CD14-positive monocyte (primary cell): ENCODE measurements around the gene YKT6. TPM values are rescaled to one million over a fixed set of nuclear protein-coding genes. Genes with fewer than 3 reads are reported as not detected.

Source experiments
- DNase-seq, 3 donors: peaks; one replicate each; pipeline ENCODE4 v3.0.0-alpha.2; 2011 to 2022
- H2AFZ ChIP-seq: 2 replicates; pipeline ENCODE4 v1.6.0; 2012; ENCODE audit warnings: mild to moderate bottlenecking, low read depth, low read length, inconsistent platforms; ENCODE audit not compliant: insufficient read depth, poor library complexity, severe bottlenecking
- H3K27ac ChIP-seq, 2 donors: 1 replicate in 1 of 2; 2 replicates in 1 of 2; pipeline ENCODE4 v1.5.1; 2012 to 2013; ENCODE audit warnings: low read length in 2 of 2, control low read depth in 1 of 2, inconsistent platforms in 1 of 2, low read depth in 1 of 2, mild to moderate bottlenecking in 1 of 2
- H3K27me3 ChIP-seq, 2 donors: one replicate each; pipeline versions ENCODE4 v1.6.0 to v1.6.1; 2011 to 2013; ENCODE audit warnings: low read length in 2 of 2; ENCODE audit not compliant: control insufficient read depth in 2 of 2, insufficient read depth in 2 of 2
- H3K36me3 ChIP-seq, 2 donors: replicated peaks in 1 of 2; 1 replicate in 1 of 2; 2 replicates in 1 of 2; pipeline versions ENCODE4 v1.5.1 to v1.6.1; 2012 to 2013; ENCODE audit warnings: low read length in 2 of 2, control low read depth in 1 of 2, inconsistent platforms in 1 of 2, mild to moderate bottlenecking in 1 of 2; ENCODE audit not compliant: insufficient read depth in 2 of 2, control insufficient read depth in 1 of 2
- H3K4me1 ChIP-seq, 2 donors: 1 replicate in 1 of 2; 2 replicates in 1 of 2; pipeline versions ENCODE4 v1.5.1 to v1.6.1; 2012 to 2013; ENCODE audit warnings: low read length in 2 of 2, control low read depth in 1 of 2, inconsistent platforms in 1 of 2, mild to moderate bottlenecking in 1 of 2, moderate library complexity in 1 of 2; ENCODE audit not compliant: insufficient read depth in 2 of 2, control insufficient read depth in 1 of 2
- H3K4me2 ChIP-seq: replicated peaks from 2 replicates; pipeline ENCODE3; 2012; ENCODE audit warnings: low read length, moderate library complexity, mild to moderate bottlenecking; ENCODE audit not compliant: poor library complexity, severe bottlenecking; ENCODE audit errors: extremely low read depth
- H3K4me3 ChIP-seq, 3 experiments: fragments of 200-600 bp in 1 of 3; sonication (generic) in 1 of 3; replicated peaks in 1 of 3; 1 replicate in 2 of 3; 2 replicates in 1 of 3; pipeline ENCODE4 v1.5.1; 2011 to 2013; ENCODE audit warnings: low read length in 3 of 3, mild to moderate bottlenecking in 3 of 3, control low read depth in 2 of 3, low read depth in 2 of 3, inconsistent platforms in 1 of 3, moderate library complexity in 1 of 3
- H3K79me2 ChIP-seq: 2 replicates; pipeline ENCODE4 v1.6.0; 2012; ENCODE audit warnings: mild to moderate bottlenecking, control low read depth, inconsistent platforms, low read length, moderate library complexity; ENCODE audit not compliant: insufficient read depth
- H3K9ac ChIP-seq: 2 replicates; pipeline ENCODE4 v1.6.0; 2017; ENCODE audit warnings: low read length, mild to moderate bottlenecking; ENCODE audit not compliant: insufficient read depth, poor library complexity, severe bottlenecking
- H3K9me3 ChIP-seq, 2 donors: replicated peaks in 1 of 2; 1 replicate in 1 of 2; 2 replicates in 1 of 2; pipeline versions ENCODE4 v1.5.1 to v1.6.1; 2012 to 2013; ENCODE audit warnings: low read length in 2 of 2, control low read depth in 1 of 2; ENCODE audit not compliant: control insufficient read depth in 1 of 2, insufficient read depth in 1 of 2
- H4K20me1 ChIP-seq: 2 replicates; pipeline ENCODE4 v1.6.0; 2012; ENCODE audit warnings: mild to moderate bottlenecking, low read length, control low read depth, moderate library complexity; ENCODE audit not compliant: insufficient read depth
- H3K27ac Mint-ChIP-seq, 7 donors: one replicate each; pipeline ENCODE4 v1.8.0; 2020; ENCODE audit warnings: mild to moderate bottlenecking in 7 of 7, mixed read lengths in 7 of 7, moderate library complexity in 6 of 7, inconsistent platforms in 2 of 7
- H3K27me3 Mint-ChIP-seq, 3 donors: one replicate each; pipeline ENCODE4 v1.8.0; 2021 to 2022; ENCODE audit warnings: low read depth in 3 of 3, mild to moderate bottlenecking in 3 of 3, mixed read lengths in 3 of 3, moderate library complexity in 3 of 3, inconsistent platforms in 1 of 3
- H3K36me3 Mint-ChIP-seq, 2 donors: one replicate each; pipeline ENCODE4 v1.8.0; 2020; ENCODE audit warnings: mixed read lengths in 2 of 2, inconsistent platforms in 1 of 2, mild to moderate bottlenecking in 1 of 2
- H3K4me1 Mint-ChIP-seq: one replicate; pipeline ENCODE4 v1.8.0; 2020; ENCODE audit warnings: mild to moderate bottlenecking, mixed read lengths
- H3K4me3 Mint-ChIP-seq, 2 donors: one replicate each; pipeline ENCODE4 v1.8.0; 2020; ENCODE audit warnings: mild to moderate bottlenecking in 2 of 2, mixed read lengths in 2 of 2, moderate library complexity in 1 of 2
- H3K9me3 Mint-ChIP-seq, 7 donors: one replicate each; pipeline ENCODE4 v1.8.0; 2020 to 2022; ENCODE audit warnings: mixed read lengths in 7 of 7, mild to moderate bottlenecking in 6 of 7, moderate library complexity in 6 of 7, inconsistent platforms in 2 of 7
- WGBS: methylation state at CpG from one replicate; pipeline ENCODE4 v1.1.5; 2013; ENCODE audit warnings: missing lambda C conversion rate; ENCODE audit not compliant: insufficient coverage; 5-methylcytosine and 5-hydroxymethylcytosine counted together
- intact Hi-C, 2 donors: fragments of 100-400 bp; cut with micrococcal nuclease; formaldehyde crosslinking; loops; one replicate each; pipeline versions ENCODE4 v1.15.0 to v1.15.1; 2023
- polyA plus RNA-seq, 3 donors: library from polyadenylated mRNA; depleted of rRNA in 1 of 3; unstranded in 2 of 3; stranded (reverse) in 1 of 3; fragments of 300-500 nt in 2 of 3; fragments of >200 nt in 1 of 3; fragmentation: Illumina TruSeq in 2 of 3; gene quantifications; 1 replicate in 2 of 3; 2 replicates in 1 of 3; pipeline ENCODE4 v1.2.3, GENCODE V29; 2012 to 2021
- TF ChIP-seq, protein P1 (sequence below): fragments of 200-600 bp; IDR thresholded peaks from one replicate; pipeline ENCODE4 v1.8.0; 2022; ENCODE audit warnings: antibody characterized with exemption, mild to moderate bottlenecking

Gene YKT6
- polyA plus RNA-seq, 3 donors: 26.4 to 45.7 (median 35.2) TPM

DNA sequence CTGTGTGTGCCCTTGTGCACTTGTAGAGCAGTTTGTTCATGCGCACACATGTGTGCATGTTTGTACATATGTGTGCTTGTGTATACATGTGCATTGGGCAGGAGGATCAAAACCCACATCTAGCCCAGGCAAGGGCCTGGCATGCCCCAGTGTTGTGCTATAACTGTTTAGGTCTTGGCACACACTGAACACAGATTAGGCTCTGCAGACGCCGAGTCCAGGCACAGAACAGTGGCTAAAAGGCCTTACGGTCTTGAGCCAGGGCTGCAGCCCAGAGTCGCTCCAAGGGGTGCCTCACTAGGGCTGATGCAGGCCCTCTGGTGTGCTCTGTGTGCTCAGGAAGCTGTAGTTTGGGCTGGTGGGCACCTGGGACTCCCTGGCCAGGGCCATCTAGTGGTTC lies 55.7 kb downstream of the YKT6 start:
- no peak overlapping the region for H3K27ac ChIP-seq
- Mint-ChIP-seq H3K4me1 (peaks cover 15% of the 10 kb centered on the region), H3K27ac (no peak overlapping the region), H3K9me3 (peaks cover 0 to 3% (median 0%) of the 10 kb centered on the region in 7 donors), H3K27me3 (peaks cover 0 to 4% (median 2%) of the 10 kb centered on the region in 3 donors), H3K36me3 (no peaks in the 10 kb centered on the region), H3K4me3 (no peak overlapping the region)
- intact Hi-C loops: no loop called here
- no peaks in the 10 kb centered on the region for H3K79me2 ChIP-seq
- peaks cover 13 to 14% of the 10 kb centered on the region in 2 donors for H3K4me1 ChIP-seq
- 92% methylated on average over 5 of the region's 5 CpGs for WGBS
- H3K4me3 ChIP-seq: no peak overlapping the region
- H3K9me3 ChIP-seq: no peaks in the 10 kb centered on the region
- H4K20me1 ChIP-seq: no peaks in the 10 kb centered on the region
- no peaks in the 10 kb centered on the region for H3K36me3 ChIP-seq
- no peak for DNase-seq
- no peak overlapping the region for H2AFZ ChIP-seq
- H3K9ac ChIP-seq: no peak overlapping the region
- H3K27me3 ChIP-seq: no peaks in the 10 kb centered on the region
- no peak overlapping the region for H3K4me2 ChIP-seq
- TF ChIP-seq, protein P1, sequence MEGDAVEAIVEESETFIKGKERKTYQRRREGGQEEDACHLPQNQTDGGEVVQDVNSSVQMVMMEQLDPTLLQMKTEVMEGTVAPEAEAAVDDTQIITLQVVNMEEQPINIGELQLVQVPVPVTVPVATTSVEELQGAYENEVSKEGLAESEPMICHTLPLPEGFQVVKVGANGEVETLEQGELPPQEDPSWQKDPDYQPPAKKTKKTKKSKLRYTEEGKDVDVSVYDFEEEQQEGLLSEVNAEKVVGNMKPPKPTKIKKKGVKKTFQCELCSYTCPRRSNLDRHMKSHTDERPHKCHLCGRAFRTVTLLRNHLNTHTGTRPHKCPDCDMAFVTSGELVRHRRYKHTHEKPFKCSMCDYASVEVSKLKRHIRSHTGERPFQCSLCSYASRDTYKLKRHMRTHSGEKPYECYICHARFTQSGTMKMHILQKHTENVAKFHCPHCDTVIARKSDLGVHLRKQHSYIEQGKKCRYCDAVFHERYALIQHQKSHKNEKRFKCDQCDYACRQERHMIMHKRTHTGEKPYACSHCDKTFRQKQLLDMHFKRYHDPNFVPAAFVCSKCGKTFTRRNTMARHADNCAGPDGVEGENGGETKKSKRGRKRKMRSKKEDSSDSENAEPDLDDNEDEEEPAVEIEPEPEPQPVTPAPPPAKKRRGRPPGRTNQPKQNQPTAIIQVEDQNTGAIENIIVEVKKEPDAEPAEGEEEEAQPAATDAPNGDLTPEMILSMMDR: no peak

DNA sequence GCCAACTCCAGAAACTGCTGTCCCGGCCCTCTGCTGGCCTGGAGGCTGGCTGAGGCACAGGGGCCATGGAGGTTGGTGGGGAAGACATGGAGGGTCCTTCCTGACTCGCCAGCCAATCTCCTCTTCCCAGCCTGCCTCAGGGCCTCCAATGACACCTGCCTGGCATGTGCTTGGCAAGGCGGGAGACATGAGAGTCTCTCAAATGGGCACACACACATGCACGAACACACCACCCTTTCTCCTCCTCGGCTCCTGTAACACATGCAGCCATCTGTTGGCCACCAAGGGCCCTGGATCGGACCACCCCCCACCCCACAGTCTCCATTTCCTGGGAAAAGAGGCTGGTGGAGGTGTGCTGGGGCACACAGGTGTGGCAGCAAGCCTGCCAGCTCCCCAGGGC lies 56.4 kb downstream of the YKT6 start:
- Mint-ChIP-seq H3K9me3 (peaks cover 0 to 3% (median 0%) of the 10 kb centered on the region in 7 donors), H3K36me3 (no peaks in the 10 kb centered on the region), H3K27ac (peak overlapping the region in 1 of 7 donors; percentile 31), H3K4me3 (no peak overlapping the region), H3K27me3 (peaks cover 0 to 5% (median 2%) of the 10 kb centered on the region in 3 donors), H3K4me1 (peaks cover 15% of the 10 kb centered on the region)
- Histone ChIP-seq H3K79me2 (no peaks in the 10 kb centered on the region), H3K9me3 (no peaks in the 10 kb centered on the region), H4K20me1 (no peaks in the 10 kb centered on the region), H3K4me1 (peaks cover 13 to 14% of the 10 kb centered on the region in 2 donors), H3K4me3 (no peak overlapping the region), H3K4me2 (no peak overlapping the region), H3K27me3 (no peaks in the 10 kb centered on the region), H3K9ac (peak overlapping the region; percentile 25), H2AFZ (no peak overlapping the region), H3K27ac (no peak overlapping the region), H3K36me3 (no peaks in the 10 kb centered on the region)
- WGBS: 85% methylated on average over 4 of the region's 6 CpGs
- TF ChIP-seq, protein P1: no peak
- DNase-seq: no peak
- intact Hi-C loops: no loop called here
